Measurements from ENCODE around the gene ZDHHC22. TPM values are rescaled to one million over a fixed set of nuclear protein-coding genes. Genes with fewer than 3 reads are reported as not detected.
A peak's percentile ranks its signal among the peaks of the same experiment; 100 is the strongest.

ZDHHC22 gene
- total RNA-seq, 1 experiment from 2014 or later: 11.3 TPM

- Histone ChIP-seq H2BK5ac (ENCODE audit: insufficient read length, low read length) (no peak overlapping the region), H2AK5ac (ENCODE audit: insufficient read length, low read length) (no peak overlapping the region), H3K79me2 (ENCODE audit: insufficient read depth, low read length) (no peaks in the 10 kb centered on the region), H3K18ac (ENCODE audit: insufficient read length, low read depth, low read length) (no peak overlapping the region), H4K8ac (replicated peaks; ENCODE audit: insufficient read length, low read depth, low read length) (no peak overlapping the region), H3K27ac (ENCODE audit: insufficient read length, low read depth, low read length) (no peak overlapping the region), H4K20me1 (ENCODE audit: control insufficient read depth, insufficient read depth, insufficient read length) (peaks cover 3% of the 10 kb centered on the region), H3K79me1 (ENCODE audit: insufficient read depth, low read depth, low read length, poor library complexity, severe bottlenecking) (no peaks in the 10 kb centered on the region), H3K23ac (ENCODE audit: insufficient read length, low read depth, low read length) (no peak overlapping the region), H3K4me1 (ENCODE audit: insufficient read depth, low read length) (peaks cover 3% of the 10 kb centered on the region; the same call in 1 of the 2 replicates), H4K91ac (ENCODE audit: insufficient read length, low read depth, low read length) (no peak overlapping the region), H3K9me3 (ENCODE audit: control insufficient read depth, low read depth, low read length) (no peaks in the 10 kb centered on the region), H3K27me3 (ENCODE audit: insufficient read depth, low read length) (no peaks in the 10 kb centered on the region), H2BK20ac (ENCODE audit: low read depth, low read length, poor library complexity, severe bottlenecking) (no peak overlapping the region), H3K9ac (ENCODE audit: extremely low read depth, insufficient read length, low read length) (no peak overlapping the region), H2BK12ac (ENCODE audit: insufficient read length, low read depth, low read length) (no peak overlapping the region), H2BK15ac (ENCODE audit: low read depth, low read length) (no peak overlapping the region), H2AFZ (ENCODE audit: low read length) (no peak overlapping the region), H2BK120ac (ENCODE audit: low read depth, low read length, poor library complexity, severe bottlenecking) (no peak overlapping the region), H3K56ac (ENCODE audit: insufficient read length, low read depth, low read length) (no peak overlapping the region), H3K4me2 (ENCODE audit: insufficient read depth, insufficient read length, low read length) (no peak overlapping the region), H3K23me2 (ENCODE audit: insufficient read length, low read depth, low read length, poor library complexity, severe bottlenecking) (peaks cover 2% of the 10 kb centered on the region), H3K4ac (ENCODE audit: low read depth, low read length) (no peak overlapping the region), H3T11ph (ENCODE audit: low read length) (no peak overlapping the region), H3K14ac (ENCODE audit: insufficient read depth, low read length) (no peak overlapping the region), H4K5ac (ENCODE audit: insufficient read length, low read depth, low read length) (no peak overlapping the region)
- H3K4me1 Mint-ChIP-seq: peaks cover 36 to 48% of the 10 kb centered on the region in 2 experiments
- no peak for TF ChIP-seq CTCF (conservative IDR thresholded peaks at IDR 0.05)
- no peak overlapping the region for H3K27ac Mint-ChIP-seq
- H3K36me3 Mint-ChIP-seq (ENCODE audit: insufficient read depth in 1 of 3, low read depth in 3 of 3): no peaks in the 10 kb centered on the region; a peak in 1 of 7 replicates
- H3K4me3 Mint-ChIP-seq: no peak overlapping the region
- DNase-seq: peak; percentile 10
- peaks cover 2% of the 10 kb centered on the region; the same call in 1 of the 2 replicates for H3K27me3 Mint-ChIP-seq (ENCODE audit: low read depth)
- peaks cover 0 to 4% of the 10 kb centered on the region in 2 experiments; a peak in 2 of 5 replicates for H3K9me3 Mint-ChIP-seq
- no CpG with 5 or more reads among the region's 3 CpGs for WGBS (ENCODE audit: extremely low coverage, insufficient read length, low lambda C conversion rate)
Observed at GRCh38 chr14:77153802-77154201, 12.2 kb upstream of the ZDHHC22 start.

Data from H9 (cell line).